ENCODE data around the gene EHBP1L1.

The EHBP1L1 gene

GRCh38 chr11:65569973-65570918 lies 5.6 kb upstream of the EHBP1L1 start, which contains the start of gene ZNRD2 (continued):
- TF ChIP-seq MEIS1 (CRISPR knock-in tag; IDR thresholded peaks at IDR 0.05; ENCODE audit: borderline replicate concordance) (no peak), SP2 (tag by site-specific recombination; IDR thresholded peaks at IDR 0.05) (peak; percentile 94), ZNF521 (tag by site-specific recombination; IDR thresholded peaks at IDR 0.05) (no peak), ZNF623 (tag by site-specific recombination; IDR thresholded peaks at IDR 0.05) (no peak), ZNF530 (tag by site-specific recombination; IDR thresholded peaks at IDR 0.05; ENCODE audit: low read depth) (no peak), ZNF398 (tag by site-specific recombination; IDR thresholded peaks at IDR 0.05) (peak; percentile 33; the same call in 1 of the 2 replicates), ZNF776 (tag by site-specific recombination; IDR thresholded peaks at IDR 0.05; ENCODE audit: borderline replicate concordance) (no peak), ZNF555 (tag by site-specific recombination; conservative IDR thresholded peaks at IDR 0.05) (no peak), ZSCAN30 (tag by site-specific recombination; IDR thresholded peaks at IDR 0.05) (peak; percentile 86), ZNF140 (tag by site-specific recombination; IDR thresholded peaks at IDR 0.05) (no peak), CTCF (tag by site-specific recombination; IDR thresholded peaks at IDR 0.05) (peak; percentile 92), ZNF211 (tag by site-specific recombination; IDR thresholded peaks at IDR 0.05; ENCODE audit: low read depth) (no peak), FEZF1 (tag by site-specific recombination; IDR thresholded peaks at IDR 0.05) (no peak; the same call in 1 of the 2 replicates), ZBTB20 (tag by site-specific recombination; IDR thresholded peaks at IDR 0.05) (peak; percentile 91; the same call in 1 of the 2 replicates), ZNF354C (tag by site-specific recombination; IDR thresholded peaks at IDR 0.05; ENCODE audit: borderline replicate concordance, low read depth) (no peak), ZNF768 (tag by site-specific recombination; IDR thresholded peaks at IDR 0.05) (no peak), ZNF133 (tag by site-specific recombination; IDR thresholded peaks at IDR 0.05) (no peak), ZNF404 (tag by site-specific recombination; IDR thresholded peaks at IDR 0.05) (no peak), IKZF3 (tag by site-specific recombination; IDR thresholded peaks at IDR 0.05) (peak; percentile 92), ZNF239 (tag by site-specific recombination; IDR thresholded peaks at IDR 0.05) (no peak), INSM2 (tag by site-specific recombination; IDR thresholded peaks at IDR 0.05) (0 out of 2 replicates have a peak, but pooled peaks have one; percentile 6), ZNF112 (tag by site-specific recombination; IDR thresholded peaks at IDR 0.05) (no peak), ZNF2 (tag by site-specific recombination; IDR thresholded peaks at IDR 0.05) (peak; percentile 80; the same call in 1 of the 2 replicates), ZBTB44 (tag by site-specific recombination; IDR thresholded peaks at IDR 0.05) (no peak), GLI2 (tag by site-specific recombination; IDR thresholded peaks at IDR 0.05; ENCODE audit: borderline replicate concordance, low read depth) (no peak), ZNF585B (tag by site-specific recombination; IDR thresholded peaks at IDR 0.05) (no peak), KLF9 (tag by site-specific recombination; IDR thresholded peaks at IDR 0.05; ENCODE audit: low read depth) (peak; percentile 94; the same call in 1 of the 2 replicates), ZSCAN5A (tag by site-specific recombination; IDR thresholded peaks at IDR 0.05) (peak; percentile 68)
